CD4-positive, alpha-beta T cell treated with Interleukin-15 for 4 hours (primary cell): Measurements from ENCODE around the gene NPR3.

Experiments
- DNase-seq: peaks from one replicate; pipeline ENCODE4 v3.0.0-alpha.2; 2020; ENCODE audit warnings: low spot score

The NPR3 gene

DNA sequence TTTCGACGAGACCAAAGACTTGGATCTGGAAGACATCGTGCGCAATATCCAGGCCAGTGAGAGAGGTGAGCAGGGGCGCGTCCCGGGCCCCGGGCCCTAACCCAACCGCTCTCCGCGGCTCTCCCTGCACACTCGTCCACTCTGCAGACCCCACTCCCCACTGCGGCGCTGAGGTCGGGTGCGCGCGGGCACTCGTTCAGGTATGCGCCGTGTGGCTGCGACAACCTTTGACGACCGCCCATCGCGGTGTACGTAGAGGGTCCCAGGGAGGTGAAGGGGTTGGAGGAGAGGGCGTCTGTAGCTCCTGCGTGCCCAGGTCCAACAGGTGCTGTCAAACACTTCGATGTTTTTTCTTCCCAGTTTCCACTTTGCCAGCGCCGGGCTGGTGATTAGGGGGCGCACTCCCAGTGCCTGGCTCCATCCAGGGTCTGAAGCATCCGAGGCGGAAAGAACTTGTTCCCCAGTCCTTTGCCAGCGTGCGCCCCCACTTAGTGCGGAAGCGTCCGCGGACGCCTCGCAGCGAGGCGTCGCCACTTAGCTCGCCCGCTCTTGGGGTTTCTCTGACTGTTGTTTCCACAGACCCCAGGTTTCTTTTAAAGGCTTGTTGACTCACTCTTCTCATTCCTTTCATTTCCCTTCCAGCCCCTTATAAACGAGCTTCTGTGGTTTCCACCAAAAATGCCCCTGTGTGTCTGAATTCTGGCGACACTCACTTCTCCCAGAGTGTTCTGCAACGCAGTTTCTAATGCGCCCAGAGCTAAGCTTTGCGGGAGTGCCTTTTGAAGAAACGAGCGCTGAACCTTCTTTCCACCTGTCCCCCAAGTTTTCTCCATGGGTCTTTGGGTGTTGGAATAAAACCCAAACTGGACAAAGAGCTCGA, 1.6 kb downstream of the NPR3 start:
- no peak for DNase-seq

DNA sequence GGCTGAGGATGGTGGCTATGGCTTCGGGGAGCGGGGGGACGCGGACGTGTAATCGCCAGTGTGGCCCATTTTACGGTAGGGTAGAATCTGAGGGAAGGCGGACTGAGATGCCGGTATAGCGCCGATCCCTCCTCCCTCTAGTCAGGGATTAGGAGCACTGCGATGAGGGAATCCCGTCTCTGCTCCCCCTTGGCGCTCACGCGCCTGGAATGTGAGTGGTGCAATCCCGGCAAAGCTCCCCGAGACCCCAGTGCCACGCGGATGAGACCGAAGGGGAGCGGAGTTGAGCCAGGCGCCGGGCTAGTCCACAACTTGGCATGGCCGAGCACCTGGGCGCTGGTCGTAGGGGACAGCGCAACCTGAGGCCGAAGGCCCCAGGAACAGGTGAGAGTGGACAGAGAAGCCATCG, 2.2 kb downstream of the NPR3 start:
- DNase-seq: no peak

DNA sequence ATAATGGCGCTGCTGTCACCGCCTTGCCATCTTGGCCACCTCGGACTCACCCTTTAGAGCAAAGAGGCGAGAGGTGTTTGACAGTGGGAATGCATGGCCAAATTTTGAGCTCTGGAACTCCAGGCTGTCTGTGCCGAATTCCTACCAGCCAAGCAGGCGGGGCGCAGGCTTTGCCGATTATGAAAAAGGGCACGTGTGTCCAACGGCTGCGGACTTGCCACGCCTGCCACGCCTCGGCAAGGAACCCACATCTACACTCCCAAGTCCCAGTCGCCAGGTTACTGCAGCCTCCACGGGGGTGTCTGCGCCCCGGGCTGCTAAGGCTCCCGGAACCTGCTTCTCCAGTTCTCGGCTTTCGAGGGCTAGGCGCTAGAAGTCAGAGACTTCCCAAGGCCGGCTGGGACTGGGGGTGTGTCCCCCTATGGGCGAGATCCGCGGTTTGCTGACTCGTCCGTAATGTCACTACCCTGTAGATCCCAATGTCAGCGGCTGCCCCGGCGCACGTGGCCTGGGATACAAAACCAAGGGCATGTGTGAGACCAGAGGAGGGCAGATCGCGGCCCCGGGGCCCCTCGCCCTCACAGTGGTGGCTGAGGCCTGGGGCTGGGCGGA, 2.8 kb downstream of the NPR3 start:
- no peak for DNase-seq

DNA sequence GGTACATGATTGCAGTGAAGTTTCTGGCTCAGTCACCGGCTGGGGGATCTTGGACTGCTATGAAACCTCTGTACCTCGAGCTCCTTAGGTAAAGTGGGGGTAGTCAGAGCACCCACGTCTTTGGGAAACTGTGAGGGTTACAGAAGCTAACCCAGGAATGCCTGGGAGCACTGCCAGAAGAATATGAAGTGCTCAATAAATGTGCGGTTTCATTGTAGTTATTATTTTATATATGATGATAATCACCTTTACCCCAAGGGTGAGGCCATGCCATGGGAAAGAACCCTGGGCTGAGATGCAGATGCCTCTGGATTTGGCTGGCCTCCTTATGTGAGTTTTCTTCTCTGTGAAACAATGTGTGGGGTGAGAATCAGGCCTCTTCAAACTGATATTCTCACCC, 3.7 kb downstream of the NPR3 start:
- no peak for DNase-seq

DNA sequence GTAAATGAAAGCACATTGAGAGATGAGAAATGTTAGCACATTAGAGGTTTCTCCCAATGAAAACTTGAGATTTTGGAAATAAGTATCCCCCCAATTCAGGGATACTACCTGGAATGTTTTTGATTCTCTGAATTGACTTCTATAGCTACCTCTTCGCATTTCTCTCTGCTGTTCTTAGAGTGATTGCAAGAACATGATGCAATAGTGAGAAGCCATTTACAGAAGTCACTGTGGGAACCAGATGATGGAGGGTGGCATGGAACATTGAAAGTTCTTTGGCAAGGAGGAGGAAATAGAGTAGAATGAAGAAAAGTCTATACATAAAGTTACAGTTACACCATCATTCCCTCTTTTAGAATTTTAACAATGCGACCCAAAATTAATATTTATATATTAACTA, 9.2 kb downstream of the NPR3 start:
- no peak for DNase-seq

DNA sequence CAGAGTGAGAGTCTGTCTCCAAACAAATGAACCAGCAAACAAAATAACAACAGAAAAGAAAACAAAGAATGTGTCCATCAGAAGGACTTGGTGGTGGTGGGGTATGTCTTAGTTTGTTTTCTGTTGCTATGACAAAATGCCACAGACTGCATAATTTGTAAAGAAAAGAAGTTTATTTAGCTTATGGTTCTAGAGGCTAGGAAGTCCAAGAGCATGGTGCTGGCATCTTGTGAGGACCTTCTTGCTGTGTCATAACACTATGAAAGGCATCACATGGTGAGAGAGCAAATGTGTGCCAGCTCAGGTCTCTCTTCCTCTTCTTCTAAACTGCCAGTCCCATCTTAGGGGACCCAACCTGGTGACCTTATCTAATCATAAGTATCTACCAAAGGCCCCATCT, 10.5 kb downstream of the NPR3 start:
- DNase-seq: no peak

DNA sequence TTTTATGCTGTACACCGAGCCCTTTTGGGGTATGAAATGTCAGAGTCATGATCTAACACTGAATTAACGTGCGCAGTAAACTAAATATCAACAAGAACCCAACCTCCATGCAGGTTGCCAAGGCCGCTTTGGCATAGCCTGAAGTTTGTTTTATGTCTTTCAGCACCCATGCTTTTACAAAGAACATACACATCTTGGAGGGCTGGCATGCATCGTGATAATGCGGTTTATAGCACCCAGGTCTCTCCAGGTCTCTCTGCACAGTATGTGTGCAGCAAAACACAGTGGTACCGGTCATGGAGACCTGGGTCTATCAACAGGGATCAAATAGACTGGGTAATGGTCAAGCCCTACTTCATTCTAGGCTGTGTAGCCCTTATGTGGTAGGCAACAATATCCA, 11.8 kb downstream of the NPR3 start:
- DNase-seq: no peak

DNA sequence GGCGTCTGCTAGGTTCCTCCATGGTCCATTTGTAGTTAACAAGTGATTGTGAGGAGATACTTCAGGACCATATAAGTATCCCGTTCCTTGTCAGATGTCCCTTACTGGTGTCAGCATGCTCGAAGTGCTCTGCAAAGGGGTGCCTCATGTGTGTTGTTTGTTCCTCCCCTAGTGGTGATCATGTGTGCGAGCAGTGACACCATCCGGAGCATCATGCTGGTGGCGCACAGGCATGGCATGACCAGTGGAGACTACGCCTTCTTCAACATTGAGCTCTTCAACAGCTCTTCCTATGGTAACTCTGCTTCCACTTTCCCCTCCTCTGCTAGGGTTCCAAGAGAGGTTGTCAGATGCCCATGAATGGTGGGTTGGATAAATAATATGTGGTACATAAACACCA, 13.4 kb downstream of the NPR3 start:
- DNase-seq: no peak

DNA sequence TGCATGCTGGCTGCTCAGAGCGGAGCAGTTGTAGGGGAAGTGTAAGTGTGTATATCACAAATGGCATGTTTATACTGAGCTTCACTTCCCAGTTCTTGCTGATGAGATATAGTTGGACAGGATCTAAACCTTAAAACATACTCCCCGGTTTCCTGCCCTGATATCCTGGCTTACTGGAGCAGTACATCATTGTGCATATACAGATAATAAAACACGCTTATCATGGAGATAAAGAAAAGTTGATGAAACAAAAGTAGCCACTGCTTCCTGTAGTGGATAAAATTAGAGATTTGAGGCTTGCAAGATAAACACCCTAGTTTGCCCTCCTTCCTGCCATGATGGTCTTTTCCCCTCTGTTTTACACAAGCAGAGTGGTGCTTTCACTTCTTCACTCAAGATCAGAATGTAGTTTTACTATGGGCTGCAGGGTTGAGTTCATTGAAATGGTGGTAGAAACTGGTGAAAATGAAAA, 15.0 kb downstream of the NPR3 start:
- DNase-seq: no peak

DNA sequence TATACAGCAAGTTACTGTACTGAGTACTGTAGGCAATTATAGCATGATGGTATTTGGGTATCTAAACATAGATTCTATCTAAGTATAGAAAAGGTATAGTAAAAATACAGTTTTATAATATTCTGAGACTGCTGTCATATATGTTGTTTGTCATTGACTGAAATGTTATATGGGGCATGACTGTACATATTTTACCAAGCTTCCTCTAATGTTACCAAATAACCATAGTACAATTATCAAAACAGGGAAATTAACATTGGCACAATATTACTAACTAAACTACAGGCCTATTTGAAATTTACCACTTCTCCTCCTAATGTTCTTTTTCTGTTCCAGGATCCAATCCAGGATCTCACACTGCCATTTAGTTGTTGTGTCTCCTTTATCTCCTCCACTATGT, 18.5 kb downstream of the NPR3 start:
- DNase-seq: no peak

DNA sequence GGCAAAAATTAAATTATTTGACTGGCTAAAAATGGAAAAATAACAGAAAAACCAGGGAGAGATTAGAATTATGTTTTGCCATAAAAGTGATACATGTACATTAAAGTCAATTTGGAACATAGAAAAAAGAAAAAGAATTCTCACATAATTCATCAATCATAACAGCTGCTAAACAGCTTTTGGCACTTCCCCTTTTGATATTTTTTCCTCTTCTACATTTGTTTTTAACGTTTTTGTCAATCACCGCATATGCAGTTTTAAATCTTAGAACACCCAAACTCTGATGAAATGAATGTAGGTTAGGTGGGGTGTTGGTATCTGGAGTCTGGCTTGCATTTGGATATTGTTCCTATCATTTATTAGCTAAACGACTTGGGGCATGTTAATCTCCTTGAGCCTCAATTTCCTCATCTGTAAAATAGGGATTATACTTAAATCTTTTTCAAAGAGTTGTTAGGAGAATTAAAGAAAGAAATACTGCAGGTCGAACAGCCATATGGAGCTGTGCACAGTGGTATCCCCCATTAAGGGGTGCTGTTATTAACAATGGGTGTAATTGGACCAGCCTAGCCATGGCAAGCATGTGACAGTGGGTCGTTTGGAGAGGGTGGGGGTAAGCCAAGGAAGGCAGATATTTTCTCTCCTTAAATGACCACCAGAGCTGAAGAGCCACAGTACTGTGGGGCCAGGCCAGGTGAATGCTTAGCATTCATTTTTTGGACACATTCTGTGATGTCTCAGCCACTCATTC, 22.6 kb downstream of the NPR3 start:
- DNase-seq: no peak

DNA sequence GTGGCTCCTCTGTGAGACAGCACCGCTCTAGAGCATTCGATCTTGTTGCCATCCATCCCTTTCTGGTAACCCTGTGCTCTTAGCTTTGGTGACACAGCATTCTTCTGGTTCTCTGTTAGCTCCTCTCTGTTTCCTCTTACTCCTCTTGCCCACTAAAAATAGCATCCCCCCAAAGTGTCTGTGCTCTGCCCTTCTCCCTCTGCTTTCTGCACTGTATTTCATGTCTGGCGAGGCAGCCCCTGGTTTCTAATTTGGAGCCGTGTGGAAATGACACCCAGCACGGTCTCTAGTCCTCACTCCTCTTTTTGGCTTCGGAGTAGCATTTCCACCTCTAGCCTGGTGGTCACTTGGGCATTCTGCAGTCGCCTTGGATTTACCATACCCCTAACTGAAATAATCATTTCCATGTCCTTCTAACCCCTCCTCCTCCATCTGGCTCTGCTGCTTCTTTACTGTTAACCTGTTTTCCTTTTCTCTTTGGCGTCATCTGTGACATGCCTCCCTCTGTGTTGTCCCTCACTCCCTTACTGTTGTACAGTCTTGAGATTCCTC, 23.8 kb downstream of the NPR3 start:
- DNase-seq: no peak

DNA sequence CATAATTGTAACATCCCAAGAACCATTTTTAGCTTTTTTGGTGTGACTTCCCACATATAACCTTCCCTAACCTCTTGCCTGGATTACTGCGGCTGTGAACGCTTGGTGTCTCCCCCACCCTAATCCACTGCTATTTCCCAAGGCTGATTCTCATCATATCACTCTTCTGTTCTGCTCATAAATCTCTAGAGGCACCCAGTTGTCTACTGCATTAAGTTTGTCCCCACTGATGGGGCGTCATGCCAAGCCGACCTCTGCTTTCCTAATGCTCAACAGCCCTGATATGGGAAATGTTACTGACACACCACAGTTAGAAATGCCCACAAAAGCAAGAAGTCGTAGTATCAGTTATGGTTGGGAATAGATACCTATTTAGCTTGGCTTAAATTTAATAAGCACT, 24.4 kb downstream of the NPR3 start:
- DNase-seq: no peak

DNA sequence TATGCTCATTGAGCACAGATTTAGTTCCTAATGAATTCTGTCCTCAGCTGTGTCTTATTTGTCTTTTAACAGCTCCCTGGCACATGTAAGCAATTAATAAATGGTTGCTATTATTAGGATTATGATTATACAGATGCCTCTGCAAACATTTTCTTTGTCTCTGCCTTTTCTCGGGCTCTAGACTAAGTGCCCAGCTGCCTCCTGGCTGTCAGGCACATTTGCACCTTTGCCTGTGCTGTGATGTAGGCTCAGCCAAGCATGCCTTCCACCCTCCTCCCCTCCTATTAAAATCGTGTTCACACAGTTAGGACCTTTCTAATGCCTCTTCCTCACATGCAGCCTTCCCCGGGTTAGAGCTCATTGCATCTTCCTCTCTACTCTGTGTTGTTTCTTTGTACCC, 25.7 kb downstream of the NPR3 start:
- DNase-seq: no peak

DNA sequence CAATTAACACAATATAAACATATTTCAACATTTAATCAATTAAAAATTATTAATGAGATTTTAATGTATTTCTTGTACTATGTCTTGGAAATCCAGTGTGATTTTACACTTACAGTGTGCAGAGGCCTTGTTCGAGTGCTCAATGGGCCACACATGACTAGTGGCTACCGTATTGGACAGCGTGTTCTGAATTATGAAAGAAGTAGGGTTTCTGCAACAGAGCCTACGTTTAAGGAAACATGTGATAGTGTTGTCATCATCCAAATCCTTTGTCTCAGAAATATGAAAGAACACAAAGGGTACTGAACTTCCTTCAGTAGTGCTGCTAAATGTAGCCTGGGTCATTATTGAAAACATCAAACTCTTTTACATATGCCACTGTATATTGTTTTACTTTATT, 29.5 kb downstream of the NPR3 start:
- DNase-seq: no peak

DNA sequence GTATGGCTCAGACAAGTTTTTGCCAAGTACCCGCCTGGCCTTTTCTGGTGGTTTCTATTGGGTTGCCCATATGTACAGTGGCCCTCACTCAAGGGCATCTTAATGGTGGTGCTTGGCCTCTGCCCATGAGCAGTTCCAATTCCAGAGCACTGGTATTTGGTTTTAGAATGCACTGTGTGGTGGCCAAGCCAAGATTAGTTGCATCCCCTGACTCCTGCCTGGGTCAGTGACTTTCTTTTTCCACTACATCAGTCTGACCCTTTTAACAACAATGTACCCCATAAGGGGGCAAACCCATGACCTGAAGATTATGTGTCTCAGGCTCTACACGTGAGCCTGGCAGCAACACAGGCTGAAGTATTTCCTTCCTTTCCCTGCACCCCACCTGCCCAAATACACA, 34.2 kb downstream of the NPR3 start:
- DNase-seq: no peak

DNA sequence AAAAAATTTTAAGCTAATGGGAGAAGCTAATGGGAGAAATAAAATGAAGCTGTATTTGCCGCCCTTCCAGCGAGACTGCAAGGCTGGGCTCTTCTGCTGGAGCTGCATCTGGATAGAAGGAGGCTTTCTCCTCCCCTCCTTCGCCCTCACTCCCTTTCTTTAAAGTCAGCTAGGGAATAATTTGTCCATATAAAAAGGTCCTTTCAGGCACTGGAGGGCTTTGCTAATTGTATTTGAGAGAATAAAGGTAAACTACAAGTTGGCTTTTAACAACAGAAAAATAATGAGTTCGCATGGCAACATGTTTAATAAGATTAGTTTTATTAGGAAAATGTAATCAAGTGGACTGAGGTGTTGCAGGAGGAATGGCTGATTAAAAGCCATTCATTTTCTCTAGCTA, 41.3 kb downstream of the NPR3 start:
- DNase-seq: no peak

DNA sequence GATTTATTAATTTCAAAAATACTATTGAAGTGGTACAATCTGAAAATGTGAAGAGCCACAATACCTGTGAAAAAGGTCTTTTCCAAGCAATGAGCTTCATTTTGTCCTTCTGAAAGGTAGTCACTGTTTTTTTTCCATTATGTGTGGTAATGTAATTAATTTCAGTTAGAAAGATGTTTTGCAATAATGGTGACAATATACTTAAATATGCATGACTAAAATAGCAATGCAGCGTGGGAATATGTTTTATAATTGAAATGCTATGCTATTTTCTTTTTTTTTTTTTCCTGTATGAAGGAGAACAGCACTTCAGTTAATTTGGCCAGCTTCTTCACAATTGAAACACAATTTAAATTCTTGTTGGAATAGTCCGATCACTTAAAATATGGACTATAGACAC, 41.9 kb downstream of the NPR3 start:
- no peak for DNase-seq

DNA sequence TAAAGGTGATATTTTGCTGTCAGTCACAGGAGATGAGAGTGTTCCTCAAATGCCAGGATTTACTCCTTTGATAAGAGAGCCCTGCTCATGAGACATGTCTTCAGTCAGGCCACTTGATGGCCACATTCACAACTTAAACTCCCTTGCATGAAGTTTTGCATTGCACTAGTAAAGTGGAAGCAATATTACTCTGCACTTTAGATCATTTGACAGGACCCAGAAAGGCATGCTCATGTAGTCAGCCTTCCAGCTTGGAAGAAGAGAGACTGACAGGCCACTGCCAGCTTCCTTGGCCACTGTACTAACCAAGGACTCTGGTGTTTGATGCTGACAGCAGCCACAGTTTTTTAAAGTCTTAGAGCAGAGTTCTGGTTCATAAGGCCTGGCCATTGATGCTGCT, 42.6 kb downstream of the NPR3 start:
- no peak for DNase-seq

DNA sequence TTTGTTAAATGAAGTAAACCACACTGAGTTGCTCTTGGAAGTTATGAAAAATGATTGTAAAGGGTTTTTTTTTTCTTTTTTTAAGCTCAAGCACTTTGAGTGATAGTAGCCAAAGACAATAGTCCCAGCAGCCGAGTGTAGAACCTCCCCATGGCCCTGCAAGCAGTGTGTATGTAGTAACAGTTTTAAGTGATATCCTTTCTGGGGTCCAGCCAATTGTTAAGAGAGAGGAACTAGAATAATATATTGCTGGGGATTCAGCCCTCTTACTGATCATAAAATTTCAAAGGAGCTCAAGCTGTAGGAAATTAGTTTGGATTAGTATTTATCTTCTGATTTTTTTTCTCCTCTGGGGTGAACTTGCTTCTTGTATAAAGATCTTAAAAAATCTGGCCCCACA, 43.2 kb downstream of the NPR3 start:
- no peak for DNase-seq

DNA sequence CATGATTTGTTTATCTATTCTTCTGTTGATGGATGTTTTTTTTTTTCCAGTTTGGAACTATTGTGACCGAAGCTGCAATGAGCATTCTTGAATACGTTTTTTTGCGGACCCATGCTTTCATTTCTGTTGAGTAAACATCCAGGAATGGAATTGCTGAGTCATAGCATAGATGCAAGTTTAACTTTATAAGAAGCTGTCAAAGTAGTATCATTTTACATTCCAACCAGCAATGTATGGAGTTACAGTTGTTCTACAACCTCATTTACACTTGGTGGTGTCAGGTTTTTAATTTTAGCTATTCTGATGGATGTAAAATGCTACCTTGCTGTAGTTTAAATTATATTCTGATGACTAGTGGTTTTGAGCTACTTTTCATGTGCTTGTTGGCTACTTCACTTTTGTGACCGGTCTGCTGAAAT, 49.0 kb downstream of the NPR3 start:
- no peak for DNase-seq

DNA sequence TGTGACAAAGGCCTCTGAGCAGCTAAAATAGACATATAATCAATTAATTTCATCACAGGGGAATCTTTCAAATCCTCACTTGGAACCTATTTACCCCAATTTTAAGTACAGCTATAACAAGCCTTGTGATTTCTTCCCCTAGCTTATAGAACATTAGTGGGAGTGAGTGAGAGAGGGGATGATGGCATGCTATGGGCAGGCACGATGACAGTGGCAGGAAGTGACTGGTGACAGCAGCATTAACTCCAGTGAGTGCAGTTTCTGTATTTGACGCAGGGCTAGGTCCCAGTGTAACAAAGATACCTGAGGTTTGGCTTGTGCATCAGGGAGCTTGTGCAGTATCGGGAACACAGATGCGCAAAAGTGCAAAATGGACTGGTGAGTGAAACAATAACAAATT, 54.1 kb downstream of the NPR3 start:
- DNase-seq: no peak

DNA sequence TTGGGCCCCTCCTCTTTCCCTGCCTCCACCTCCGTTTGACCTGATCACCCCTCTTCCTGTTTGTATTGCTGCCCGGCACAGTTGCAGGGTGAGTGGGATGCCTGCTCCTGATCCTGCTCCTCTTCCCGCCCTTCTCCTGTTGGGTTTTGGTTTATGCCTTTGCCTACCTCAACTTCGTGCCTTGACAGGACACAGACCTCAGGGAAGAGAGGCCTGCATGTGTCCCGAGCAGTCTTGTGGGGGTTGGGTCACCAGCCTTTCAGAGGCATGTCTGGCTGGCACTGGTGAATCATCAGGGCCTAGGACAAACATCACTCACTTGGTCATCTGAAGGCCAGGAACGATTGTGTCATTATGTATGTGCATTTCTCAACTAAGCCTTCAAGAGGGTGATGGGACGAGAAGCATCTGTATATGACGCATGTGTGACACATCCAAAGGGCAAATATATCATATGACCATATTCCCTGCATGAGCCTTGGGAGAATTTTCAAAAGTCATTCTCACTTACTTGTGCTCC, 56.9 kb downstream of the NPR3 start:
- no peak for DNase-seq
